Astrocyte (in vitro differentiated cells and primary cell): ENCODE measurements around the gene FBXL7.

Source experiments
- EZH2 ChIP-seq: IDR thresholded peaks from 2 replicates; pipeline ENCODE4 v1.6.1; 2012; ENCODE audit warnings: mild to moderate bottlenecking, low read length, inconsistent platforms; ENCODE audit not compliant: insufficient read depth
- TF ChIP-seq, protein P1 (sequence below): IDR thresholded peaks from 2 replicates; pipeline ENCODE4 v1.5.1; 2011; ENCODE audit warnings: low read depth, mild to moderate bottlenecking, inconsistent platforms, low read length, moderate library complexity; ENCODE audit not compliant: insufficient read depth

DNA sequence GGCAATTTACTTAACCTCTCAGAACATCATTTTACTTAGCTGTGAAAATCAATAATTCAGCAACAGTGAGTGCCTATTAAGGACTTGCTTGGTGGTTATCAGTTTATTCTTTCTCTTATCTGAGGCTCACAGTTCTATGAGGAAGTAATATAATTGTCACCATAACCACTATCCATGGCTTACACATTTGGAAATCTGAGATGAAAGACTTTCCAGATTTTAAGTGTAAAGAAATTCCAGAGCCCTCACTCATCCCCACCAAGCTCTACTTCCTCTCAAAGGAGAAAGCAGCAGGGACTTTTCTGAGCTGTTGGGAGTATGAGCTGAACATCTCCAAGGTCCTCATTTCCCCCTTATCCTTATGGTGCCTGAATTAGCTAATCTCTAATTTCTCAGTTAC, 321.5 kb downstream of the FBXL7 start:
- TF ChIP-seq, protein P1, sequence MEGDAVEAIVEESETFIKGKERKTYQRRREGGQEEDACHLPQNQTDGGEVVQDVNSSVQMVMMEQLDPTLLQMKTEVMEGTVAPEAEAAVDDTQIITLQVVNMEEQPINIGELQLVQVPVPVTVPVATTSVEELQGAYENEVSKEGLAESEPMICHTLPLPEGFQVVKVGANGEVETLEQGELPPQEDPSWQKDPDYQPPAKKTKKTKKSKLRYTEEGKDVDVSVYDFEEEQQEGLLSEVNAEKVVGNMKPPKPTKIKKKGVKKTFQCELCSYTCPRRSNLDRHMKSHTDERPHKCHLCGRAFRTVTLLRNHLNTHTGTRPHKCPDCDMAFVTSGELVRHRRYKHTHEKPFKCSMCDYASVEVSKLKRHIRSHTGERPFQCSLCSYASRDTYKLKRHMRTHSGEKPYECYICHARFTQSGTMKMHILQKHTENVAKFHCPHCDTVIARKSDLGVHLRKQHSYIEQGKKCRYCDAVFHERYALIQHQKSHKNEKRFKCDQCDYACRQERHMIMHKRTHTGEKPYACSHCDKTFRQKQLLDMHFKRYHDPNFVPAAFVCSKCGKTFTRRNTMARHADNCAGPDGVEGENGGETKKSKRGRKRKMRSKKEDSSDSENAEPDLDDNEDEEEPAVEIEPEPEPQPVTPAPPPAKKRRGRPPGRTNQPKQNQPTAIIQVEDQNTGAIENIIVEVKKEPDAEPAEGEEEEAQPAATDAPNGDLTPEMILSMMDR = no peak
- TF ChIP-seq EZH2 = no peak
